ENCODE results near the gene GATAD2A.
"Not testable (repeated sequence)": the region's sequence is repeated elsewhere in the genome, so short reads cannot be mapped to it uniquely, and the experiment has no call there.

The GATAD2A gene

DNA sequence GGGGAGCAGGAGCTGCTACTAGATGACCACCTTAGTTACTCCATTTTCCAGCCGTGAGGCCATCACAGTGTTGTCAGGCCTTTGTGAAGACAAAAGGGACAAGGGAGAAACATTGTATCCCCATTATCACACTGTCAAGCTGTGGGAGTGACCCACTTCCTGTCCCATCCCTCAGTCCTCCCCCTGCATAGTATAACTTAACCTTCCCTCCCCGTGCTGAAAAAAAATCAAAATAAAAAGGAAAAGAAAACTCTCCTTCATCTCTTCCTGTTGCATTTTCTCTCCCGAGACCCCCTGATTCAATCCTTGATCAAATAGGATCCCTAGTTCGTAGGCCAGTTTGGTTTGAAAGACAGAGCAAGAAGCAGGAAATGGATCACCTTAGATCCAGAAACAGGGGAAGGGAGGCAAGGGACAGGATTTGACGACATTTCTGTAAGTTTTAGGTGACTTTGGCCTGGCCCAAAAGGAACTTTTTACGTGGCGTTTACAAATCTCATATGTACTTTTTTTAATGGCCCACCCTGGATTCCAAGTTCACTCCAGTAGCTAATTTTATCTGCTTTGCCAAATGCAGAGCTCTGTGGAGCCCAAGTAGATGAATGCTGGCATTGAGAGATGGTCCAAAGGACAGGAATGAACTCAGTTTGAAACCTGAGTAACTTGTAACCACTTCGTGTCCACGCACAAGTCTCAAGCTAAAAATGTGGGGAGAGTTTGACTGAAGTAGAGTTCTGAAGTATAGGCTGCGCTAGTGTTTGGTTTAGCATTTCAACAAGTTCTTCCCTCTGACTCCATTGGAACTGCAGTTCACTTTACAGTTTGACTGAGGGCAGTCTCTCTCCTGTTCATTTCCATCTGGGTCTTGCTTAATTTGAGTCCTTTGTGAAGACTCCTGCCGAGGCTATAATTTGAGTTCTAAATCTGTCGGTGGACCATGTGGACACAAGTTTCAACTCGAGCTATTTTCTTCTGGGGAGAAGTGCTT lies 16.6 kb upstream of the GATAD2A start:
- no peak for DNase-seq

DNA sequence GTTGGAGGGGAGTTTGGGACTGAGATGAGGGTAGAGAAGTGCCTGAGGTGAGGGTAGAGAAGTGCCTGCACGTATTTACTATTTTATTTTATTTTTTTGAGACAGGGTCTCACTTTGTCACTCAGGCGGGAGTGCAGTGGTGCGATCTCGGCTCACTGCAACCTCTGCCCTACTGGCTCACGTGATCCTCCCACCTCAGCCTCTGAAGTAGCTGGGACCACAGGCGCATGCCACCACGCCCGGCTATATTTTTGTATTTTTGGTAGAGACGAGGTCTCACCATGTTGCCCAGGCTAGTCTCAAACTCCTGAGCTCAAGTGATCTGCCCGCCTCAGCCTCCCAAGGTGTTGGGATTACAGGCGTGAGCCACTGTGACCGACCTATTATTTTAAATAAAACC lies 15.8 kb upstream of the GATAD2A start:
- not testable (repeated sequence) for DNase-seq

DNA sequence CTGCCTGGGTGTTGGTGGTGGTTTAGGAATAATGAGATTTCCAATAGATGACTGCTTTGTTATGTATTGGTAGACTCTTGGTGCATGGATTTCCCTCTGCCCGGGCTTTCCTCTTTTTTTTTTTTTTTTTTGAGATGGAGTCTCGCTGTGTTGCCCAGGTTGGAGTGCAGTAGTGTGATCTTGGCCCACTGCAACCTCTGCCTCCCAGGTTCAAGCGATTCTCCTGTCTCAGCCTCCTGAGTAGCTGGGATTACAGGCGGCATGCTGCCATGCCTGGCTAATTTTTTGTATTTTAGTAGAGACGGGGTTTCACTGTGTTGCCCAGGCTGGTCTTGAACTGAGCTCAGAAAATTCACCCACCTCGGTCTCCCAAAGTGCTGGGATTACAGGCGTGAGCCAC lies 11.1 kb upstream of the GATAD2A start:
- DNase-seq: not testable (repeated sequence)

DNA sequence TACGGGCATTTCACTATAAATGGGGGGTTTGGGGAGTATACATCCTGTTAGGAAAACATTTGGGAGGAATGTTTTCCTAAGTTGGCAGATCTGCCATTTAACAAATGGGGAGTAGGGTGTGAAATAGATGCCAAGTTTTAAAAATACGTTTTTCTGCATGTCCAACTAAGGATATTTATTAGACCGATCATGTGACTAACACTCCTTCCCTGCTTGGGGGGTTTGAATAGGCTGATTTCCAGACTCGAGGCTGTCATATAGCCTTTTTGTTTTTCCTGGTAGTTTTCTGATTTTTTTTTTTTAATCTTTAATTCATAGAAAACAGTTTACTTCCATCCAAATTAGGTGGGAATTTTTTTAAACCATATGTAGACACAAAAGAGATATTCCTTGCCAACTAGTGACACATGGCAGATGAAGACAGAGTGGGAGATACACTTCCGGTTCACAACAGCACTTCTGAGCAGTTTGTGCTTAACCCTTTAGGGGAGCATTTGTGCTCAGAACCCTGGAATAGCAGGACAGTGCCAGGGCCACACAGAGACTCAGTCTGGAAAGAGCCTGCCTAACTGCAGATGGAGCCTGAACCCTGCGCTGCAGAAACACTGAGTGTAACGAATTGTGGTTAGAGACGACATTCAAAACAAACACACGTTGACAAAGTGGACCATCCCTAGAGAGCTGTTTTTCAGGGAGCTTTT lies 5.6 kb upstream of the GATAD2A start:
- DNase-seq: peak; percentile 52

DNA sequence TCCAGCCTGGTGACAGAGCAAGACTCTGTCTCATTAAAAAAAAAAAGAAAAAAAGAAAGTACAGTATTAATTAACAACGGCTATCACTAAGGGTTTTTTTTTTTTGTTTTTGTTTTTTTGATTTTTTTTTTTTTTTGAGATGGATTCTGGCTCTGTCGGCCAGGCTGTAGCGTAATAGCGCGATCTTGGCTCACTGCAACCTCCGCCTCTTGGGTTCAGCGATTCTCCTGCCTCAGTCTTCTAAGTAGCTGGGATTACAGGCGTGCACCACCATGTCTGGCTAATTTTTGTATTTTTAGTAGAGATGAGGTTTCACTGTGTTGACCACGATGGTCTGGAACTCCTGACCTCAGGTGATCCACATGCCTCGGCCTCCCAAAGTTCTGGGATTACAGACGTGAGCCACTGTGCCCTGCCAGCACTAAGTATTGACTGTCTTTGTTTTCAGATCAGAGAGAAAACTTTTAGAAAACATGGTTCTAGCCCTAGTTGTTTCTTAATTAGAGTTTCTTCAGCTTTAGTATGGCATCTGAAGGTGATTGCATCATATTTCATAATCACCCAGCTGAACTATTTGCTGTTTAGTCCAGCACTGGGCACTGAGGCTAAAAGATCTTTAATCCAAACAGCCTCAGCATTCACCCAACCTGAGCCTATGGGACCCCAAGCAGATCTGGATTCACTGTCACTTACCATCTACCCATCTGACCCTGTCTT lies 2.7 kb upstream of the GATAD2A start:
- no peak for DNase-seq

DNA sequence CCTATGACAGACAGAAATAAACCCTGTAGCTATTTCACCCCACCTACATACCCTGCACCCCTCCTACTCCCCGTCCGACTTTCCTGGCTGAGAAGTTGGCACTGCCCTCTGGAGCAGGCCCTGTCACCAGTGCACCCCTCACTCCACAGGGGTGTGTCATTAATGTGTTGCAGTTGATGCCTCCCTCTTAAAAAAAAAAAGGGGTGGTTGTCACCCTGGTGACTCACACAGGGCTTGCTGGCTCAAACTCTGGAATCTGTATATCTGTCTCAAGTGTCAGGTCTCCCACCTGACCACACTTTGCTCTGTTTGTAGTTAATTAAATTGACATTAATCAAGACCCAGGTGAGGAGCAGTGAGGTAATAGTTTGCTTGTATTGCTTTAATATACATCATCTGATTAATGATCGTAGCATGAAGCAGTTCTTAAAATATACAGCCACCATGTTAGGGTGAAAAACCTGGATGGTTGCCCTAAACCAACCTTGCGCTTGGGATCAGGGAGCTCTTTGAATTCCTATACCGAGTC lies 2.0 kb upstream of the GATAD2A start:
- peak; percentile 33 for DNase-seq

DNA sequence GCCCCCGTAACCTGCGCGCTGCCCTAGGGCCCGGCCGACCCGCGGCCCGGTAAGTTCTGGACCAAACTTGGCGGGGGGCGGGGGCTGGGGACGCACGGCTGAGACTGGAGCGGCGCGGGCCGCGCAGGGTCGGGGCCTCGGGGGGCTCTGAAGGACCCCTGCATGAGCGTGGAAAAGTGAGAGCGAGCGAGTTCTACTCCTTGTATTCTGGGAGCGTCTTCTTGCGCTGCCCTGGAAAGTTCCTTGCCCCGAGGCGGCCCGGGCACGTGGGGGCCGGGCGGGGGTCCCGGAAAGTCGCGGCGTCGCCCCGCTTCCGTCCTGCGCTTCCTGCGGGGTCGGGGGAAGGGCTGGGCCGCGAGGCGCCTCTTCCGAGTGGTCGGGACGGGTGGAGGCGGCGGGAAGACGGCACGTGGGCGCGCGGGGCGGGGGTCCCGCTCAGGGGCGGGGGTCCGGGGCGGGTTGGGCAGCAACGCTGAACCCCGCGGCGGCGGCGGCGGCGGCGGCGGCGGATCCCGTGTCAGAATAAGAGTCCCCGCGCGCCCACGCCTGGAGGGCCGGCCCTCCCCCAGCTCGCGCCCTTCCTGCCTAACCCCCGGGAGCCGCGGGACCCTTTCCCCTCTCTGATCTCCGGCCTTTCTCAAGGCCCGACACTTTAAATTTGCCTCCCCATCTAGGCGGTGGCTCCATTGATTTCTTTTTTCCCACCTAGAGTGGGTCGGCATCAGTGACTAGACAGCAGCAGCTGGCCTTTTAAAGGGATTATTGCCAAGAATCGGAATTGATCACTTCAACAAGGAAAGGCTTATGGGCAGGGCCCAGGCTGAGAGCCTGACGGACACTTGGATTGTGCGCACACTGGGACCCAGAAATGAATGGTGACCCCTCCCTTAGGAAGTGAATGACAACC lies 749 bp downstream of the GATAD2A start:
- DNase-seq: peak; percentile 49

DNA sequence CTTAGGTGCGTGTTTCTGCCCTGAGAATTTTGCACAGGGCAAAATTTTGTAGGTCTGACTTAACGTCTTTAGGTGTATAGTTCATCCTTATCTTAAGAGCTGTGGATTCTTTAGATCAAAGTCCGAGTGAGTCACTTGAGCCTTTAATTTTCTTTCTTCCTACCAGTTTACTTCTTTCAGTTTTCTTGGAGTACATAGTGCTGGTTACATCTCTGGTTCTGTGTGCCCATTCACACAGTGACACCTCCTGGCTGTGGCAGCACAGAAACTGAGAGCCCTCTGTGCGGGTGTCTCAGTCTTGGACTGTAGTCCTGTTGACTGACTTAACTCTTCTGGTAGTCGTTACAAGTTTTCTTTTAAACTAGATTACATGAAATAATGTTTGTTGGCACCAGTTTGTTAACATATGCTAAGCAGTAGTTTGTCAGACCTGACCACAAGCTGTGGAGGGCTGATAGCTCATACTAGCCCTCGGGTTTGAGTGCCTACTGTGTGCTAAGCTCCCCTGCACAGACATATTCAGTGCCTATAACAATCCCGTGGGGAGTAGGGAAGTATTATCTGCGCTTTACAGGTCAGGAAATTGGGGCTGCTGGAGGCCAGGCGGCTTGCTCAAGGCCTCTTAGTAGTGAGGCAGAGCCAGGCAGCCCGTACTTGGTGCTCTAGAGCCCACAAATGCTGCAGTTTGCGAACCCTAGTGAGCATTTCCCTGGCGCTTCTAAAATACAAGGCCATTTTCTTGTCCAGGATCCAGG lies 1.6 kb downstream of the GATAD2A start:
- no peak for DNase-seq

DNA sequence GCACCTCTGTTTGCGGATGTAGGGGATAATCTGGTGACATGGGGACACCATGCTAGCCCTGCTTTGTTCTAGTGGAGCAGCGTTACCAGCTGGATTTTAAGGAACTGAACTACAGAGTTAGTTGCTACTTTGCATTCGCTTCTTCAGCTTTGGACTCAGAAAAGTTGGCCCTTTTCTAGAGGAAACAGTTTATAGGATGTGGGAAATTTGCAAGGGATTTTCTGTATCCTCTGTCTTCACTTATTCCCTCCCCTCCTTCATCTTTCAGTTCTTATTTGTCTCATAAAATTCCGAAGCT lies 2.1 kb downstream of the GATAD2A start:
- no peak for DNase-seq

DNA sequence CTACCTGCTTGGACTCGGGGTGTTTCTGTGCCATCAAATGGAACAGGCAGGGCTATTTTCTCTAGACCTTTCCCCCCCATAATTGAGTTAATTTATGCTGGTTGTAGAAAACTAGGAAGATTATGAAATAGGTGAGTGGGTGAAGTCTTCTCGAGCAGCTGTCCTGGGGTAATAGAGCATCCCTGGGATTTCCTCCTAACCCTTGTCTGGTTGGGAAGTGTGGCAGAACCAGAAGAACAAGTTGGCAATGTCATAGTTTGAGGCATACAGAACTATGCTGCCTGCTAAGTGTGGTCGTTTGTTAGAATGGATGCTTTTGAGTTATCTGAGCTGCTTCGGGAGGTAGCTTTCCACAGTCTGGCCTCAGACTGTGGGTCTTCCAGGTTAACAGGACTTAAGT lies 3.7 kb downstream of the GATAD2A start:
- DNase-seq: no peak

DNA sequence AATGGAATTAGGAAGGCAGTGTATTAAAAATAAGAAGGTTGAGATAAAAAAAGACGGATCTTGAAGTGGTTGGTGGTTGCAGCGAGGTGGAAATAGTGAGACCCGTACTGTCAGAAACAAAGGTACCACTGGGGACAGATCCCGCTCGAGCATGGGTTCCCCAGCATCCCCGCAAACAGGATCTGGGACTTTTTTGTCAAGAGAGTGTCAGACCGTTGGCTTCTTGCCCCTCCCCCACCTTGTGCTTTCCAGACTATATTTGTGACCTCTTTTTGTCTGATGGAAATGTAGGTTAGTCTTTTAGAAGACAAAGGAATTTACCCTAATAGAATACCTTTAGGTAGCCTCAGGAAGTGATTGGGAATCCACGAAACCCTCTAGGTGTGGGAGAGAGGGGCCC lies 4.2 kb downstream of the GATAD2A start:
- DNase-seq: no peak

DNA sequence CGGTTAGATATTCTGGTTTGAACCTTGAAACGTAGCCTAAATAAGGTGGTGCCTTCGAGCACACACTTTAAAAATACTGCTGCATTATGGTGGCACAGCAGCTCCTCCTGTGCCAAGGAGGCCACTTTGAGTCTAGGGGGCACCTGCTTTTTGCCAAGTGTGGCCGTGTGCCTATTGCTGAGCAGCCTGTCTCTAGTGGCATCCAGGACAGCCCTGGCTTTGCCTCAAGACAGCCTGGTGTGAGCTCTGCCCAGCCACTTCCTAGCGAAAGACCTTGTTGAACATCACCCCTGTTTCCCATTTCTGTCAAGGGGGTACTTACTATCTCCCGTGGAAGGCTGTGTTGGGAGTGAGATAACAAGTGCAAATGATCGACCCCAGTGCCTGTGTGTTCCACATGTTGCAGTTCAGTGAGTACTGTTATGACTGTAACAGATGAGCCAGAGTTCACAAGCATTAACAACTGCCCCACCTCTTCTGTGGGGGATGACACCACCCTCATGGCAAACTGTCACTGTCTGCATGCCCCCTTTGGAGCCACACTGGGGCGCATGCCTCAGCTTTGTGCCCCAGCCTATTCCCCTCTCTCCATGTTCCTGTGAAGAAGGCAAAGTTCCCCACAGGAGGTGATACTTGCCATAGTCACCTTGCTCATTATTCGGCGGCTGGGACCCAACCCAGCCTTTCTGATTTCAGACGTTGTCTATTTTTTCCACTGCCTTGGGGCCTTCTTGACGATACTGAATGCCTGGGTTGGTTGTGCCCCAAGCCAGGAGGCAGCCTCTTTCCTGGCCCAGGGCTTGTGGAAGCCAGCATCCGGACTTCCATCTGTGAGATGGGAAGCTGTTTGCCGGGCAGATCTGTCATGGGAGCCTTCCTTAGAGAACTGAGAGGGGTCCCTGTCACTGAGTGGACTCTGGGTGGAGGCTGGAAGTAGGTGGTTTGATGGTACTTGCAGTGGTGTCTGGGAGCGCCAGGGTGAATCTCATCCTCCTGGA lies 5.4 kb downstream of the GATAD2A start:
- no peak for DNase-seq

DNA sequence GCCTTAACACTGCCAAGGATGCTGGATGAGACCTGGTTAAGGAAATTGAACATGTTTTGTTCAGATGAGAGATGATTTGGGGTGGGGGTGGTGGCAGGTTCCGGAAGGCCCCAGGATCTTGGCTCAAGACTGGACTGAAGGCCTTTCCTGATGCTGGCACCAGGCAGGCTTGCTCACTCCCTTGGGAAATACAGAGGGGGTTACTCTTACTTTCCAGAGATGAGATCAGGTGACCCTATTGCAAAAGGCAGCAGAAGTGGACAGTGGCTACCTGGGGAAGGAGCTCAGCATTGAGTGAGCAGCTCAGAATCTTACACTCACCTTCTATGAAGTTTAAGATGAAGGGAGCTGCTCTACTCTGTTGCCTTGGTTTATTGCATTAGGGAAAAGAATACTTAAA lies 10.8 kb downstream of the GATAD2A start:
- DNase-seq: no peak

DNA sequence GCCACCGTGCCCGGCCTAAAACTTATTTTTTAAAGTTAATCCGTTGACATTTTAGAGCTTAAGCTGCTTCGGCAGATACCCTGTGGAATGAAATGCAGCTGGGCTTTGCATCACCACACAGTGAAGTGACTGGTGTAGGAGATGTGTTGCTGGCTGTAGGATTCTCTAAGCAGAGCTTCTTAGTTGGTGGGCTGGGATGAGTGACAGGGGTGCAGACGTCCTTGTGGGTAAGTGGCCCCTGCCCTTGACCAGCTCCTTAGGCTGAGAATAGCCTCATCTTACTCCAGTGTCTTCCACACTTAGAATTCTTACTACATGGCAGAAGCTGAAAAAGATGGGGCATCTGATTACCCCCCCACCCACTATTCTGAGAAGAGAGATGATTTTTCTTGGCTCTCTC lies 11.6 kb downstream of the GATAD2A start:
- DNase-seq: no peak

DNA sequence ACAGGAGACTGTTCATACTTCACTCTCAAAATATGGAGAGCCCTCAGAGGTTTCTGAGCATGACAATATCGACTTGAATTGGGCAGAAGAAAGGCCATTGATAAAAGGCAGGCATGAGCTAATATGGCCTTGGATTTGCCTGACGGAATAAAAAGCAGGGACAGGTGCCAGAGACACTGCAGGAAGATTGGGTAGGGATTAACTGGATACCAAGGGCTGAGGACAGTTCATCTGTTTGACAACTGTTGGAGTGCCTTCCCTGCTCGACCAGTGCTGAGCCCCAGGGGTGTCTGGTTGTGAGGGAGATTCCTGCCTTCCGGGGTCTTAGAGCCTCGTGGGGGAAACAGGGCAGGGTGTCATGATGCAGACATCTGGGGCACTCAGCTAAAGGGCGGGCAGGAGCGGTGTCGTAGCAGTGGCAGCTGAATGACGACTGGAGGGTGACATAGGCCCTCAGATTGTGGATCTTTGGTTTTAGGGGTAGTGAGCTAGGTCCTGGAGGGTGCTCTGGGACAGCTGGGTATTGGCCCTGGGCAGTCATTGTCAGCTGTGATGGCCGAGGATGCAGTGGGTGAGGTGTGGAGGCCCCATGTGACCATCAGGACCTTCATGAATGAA lies 12.3 kb downstream of the GATAD2A start:
- DNase-seq: no peak

DNA sequence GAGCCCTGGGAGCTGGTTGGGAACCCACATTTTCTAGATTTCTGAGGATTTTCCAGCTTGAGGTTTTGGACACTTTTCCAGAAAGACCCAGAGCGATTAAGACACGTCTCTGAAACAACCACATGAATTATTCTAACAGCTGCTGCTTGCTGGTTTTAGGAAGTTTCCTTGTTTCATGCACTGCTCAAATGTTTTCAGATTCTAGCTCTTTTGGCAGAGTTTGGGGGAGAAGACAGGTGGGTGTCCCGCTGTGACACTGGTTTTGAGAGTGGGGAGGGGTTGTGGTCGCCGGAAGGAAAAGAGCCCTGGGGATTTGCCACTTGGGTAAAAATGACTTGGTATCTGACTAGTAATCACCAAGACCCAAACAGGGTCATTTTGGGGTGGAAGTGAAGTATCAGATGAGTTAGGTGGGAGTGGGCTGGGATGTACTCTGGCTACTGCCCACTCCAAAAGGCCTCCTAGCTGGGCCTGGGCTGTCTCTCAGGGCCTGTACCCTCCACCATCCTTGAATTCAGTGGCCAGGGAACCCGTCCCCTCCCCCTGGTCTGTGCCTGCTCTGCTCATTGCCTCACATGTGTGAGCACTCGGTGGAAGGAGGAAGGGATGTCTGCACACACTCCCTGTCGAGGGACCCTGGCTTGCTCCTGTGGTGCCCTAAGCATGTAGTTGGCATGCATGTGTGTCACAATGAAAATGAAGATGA lies 13.2 kb downstream of the GATAD2A start:
- no peak for DNase-seq

DNA sequence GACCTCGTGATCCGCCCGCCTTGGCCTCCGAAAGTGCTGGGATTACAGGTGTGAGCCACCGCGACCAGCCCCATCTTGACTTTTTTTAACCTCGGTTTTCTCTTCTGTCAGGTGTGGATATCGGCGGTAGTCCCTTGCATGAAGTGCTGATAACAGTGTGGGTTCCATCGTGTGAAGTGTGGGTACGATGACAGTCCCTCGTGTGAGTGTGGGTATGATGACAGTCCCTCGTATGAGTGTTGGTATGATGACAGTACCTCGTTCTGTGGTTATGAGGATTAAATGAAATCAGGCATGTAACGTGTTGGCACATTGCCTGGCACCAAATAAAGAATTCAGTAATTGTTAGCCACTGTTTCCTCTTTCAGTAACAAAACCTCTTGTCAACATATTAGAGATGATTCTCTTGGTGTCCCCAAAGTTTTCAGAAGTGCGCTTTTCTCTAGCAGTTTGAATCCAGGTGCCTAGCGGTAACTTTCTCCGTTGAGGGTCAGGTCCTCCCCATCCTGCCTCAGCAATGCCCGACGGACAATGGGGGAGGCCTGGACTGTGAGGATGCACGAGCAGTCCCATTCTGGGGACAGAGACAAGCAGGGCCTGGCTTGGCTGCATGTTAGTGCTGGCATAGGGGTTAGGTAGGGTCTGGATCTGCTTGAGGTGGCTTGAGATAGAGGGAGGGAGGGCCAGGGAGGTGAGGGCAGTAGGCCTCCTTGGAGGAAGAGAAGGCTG lies 15.3 kb downstream of the GATAD2A start:
- peak; percentile 32 for DNase-seq

DNA sequence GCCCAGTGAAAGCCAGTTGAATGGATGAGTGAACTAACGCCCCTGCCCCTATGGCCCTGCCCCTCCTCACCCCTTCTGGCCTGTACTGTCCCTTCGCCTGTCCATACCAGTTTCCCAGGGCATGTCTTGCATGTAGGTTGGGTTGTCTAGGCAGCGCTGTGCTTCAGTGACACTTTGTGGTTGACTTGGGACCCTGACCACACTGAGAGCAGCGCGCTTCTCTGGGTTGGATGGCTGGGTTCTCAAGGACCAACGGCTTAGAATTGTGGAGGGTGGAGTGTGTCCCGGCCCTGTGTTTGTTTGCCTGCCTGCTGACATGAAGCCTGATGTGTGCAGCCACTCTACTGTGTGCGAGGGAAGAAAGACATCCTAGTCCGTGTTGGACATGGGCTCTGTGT lies 15.8 kb downstream of the GATAD2A start:
- no peak for DNase-seq

Measured in fibroblast of skin of abdomen (primary cell).